Natural killer cell treated with Interleukin-12 subunit alpha and Interleukin-12 subunit beta and Interleukin-15 and Interleukin-18, amount 100 ng/mL, for 72 hours (primary cell): Measurements from ENCODE around the gene ANKRD55. TPM values are rescaled to one million over a fixed set of nuclear protein-coding genes. Genes with fewer than 3 reads are reported as not detected.
"Not testable (repeated sequence)": the region's sequence is repeated elsewhere in the genome, so short reads cannot be mapped to it uniquely, and the experiment has no call there.

Experiments
- ATAC-seq, 2 donors: fragments of 150-1000 bp; cut with Tn5 transposase in 1 of 2; sonication (Bioruptor Pico), chemical (Tn5 transposase) in 1 of 2; 2 replicates each; pipeline ENCODE4 v1.10.0; 2021
- DNase-seq: peaks from one replicate; pipeline ENCODE4 v3.0.0; 2022; ENCODE audit warnings: low spot score
- H3K27ac Mint-ChIP-seq, 2 donors: 1 replicate in 1 of 2; 2 replicates in 1 of 2; pipeline ENCODE4 v1.8.0; 2022; ENCODE audit warnings: mixed read lengths in 2 of 2, mild to moderate bottlenecking in 1 of 2, moderate library complexity in 1 of 2
- H3K27me3 Mint-ChIP-seq, 2 donors: 1 replicate in 1 of 2; 2 replicates in 1 of 2; pipeline ENCODE4 v1.8.0; 2022; ENCODE audit warnings: mixed read lengths in 2 of 2
- H3K36me3 Mint-ChIP-seq: one replicate; pipeline ENCODE4 v1.8.0; 2022; ENCODE audit warnings: mixed read lengths
- H3K4me1 Mint-ChIP-seq, 2 donors: 1 replicate in 1 of 2; 2 replicates in 1 of 2; pipeline ENCODE4 v1.8.0; 2022; ENCODE audit warnings: low read depth in 2 of 2, mixed read lengths in 2 of 2, mild to moderate bottlenecking in 1 of 2
- H3K4me3 Mint-ChIP-seq: one replicate; pipeline ENCODE4 v1.8.0; 2022; ENCODE audit warnings: mixed read lengths
- H3K9me3 Mint-ChIP-seq: 2 replicates; pipeline ENCODE4 v1.8.0; 2022; ENCODE audit warnings: mixed read lengths
- total RNA-seq, 2 donors: library from RNA; stranded (reverse); gene quantifications; one replicate each; pipeline ENCODE4 v1.2.3, GENCODE V29; 2022

The ANKRD55 gene
- under 1 TPM in 1 of 2 donors, not detected in 1; 0.28 TPM for total RNA-seq

- ATAC-seq (no peak), DNase-seq (no peak)
- peaks cover 20 to 27% of the 10 kb centered on the region in 2 donors for H3K27me3 Mint-ChIP-seq
- H3K27ac Mint-ChIP-seq, result no peak within 1 kb of the TSS
- no peaks in the 10 kb centered on the region for H3K4me1 Mint-ChIP-seq
- H3K9me3 Mint-ChIP-seq, result no peaks in the 10 kb centered on the region
- no peak within 1 kb of the TSS for H3K4me3 Mint-ChIP-seq
- H3K36me3 Mint-ChIP-seq, result no peaks in the 10 kb centered on the region
Observed at GRCh38 chr5:56233230-56233629, at the start of gene ANKRD55. ANKRD55 (minus strand) TSS chr5:56233330; CDS start chr5:56232913, 417 bp downstream.

- no peak for ATAC-seq
- no peak overlapping the region for H3K4me3 Mint-ChIP-seq
Observed at GRCh38 chr5:56282216-56282615, 49.1 kb upstream of the ANKRD55 start.

GRCh38 chr5:56281489-56282165, 48.5 kb upstream of the ANKRD55 start:
- no peaks in the 10 kb centered on the region for H3K36me3 Mint-ChIP-seq
- H3K27me3 Mint-ChIP-seq, result no peaks in the 10 kb centered on the region
- H3K4me1 Mint-ChIP-seq, result no peaks in the 10 kb centered on the region
- no peaks in the 10 kb centered on the region for H3K9me3 Mint-ChIP-seq
- DNase-seq (no peak), ATAC-seq (no peak)
- H3K4me3 Mint-ChIP-seq, result no peak overlapping the region
- no peak overlapping the region for H3K27ac Mint-ChIP-seq

More at GRCh38 chr5:56282216-56282615, 49.1 kb upstream of the ANKRD55 start:
- no peak overlapping the region for H3K27ac Mint-ChIP-seq
- H3K9me3 Mint-ChIP-seq, result no peaks in the 10 kb centered on the region
- H3K27me3 Mint-ChIP-seq, result no peaks in the 10 kb centered on the region
- H3K4me1 Mint-ChIP-seq, result no peaks in the 10 kb centered on the region
- DNase-seq, result no peak
- H3K36me3 Mint-ChIP-seq, result no peaks in the 10 kb centered on the region

- H3K27ac Mint-ChIP-seq, result no peak overlapping the region
- H3K4me1 Mint-ChIP-seq, result no peaks in the 10 kb centered on the region
- H3K27me3 Mint-ChIP-seq, result no peaks in the 10 kb centered on the region
- ATAC-seq (no peak), DNase-seq (no peak)
- H3K4me3 Mint-ChIP-seq, result no peak overlapping the region
- no peaks in the 10 kb centered on the region for H3K9me3 Mint-ChIP-seq
- H3K36me3 Mint-ChIP-seq, result no peaks in the 10 kb centered on the region
Observed at GRCh38 chr5:56279979-56280378, 46.8 kb upstream of the ANKRD55 start.

GRCh38 chr5:56279291-56279690, 46.2 kb upstream of the ANKRD55 start:
- Mint-ChIP-seq H3K4me3 (no peak overlapping the region), H3K4me1 (no peaks in the 10 kb centered on the region), H3K27ac (no peak overlapping the region), H3K27me3 (no peaks in the 10 kb centered on the region), H3K36me3 (no peaks in the 10 kb centered on the region), H3K9me3 (no peaks in the 10 kb centered on the region)
- DNase-seq, result no peak
- ATAC-seq, result no peak

- no peak for ATAC-seq
- Mint-ChIP-seq H3K4me3 (no peak overlapping the region), H3K36me3 (no peaks in the 10 kb centered on the region), H3K9me3 (no peaks in the 10 kb centered on the region), H3K27me3 (no peaks in the 10 kb centered on the region), H3K4me1 (no peaks in the 10 kb centered on the region), H3K27ac (no peak overlapping the region)
- no peak for DNase-seq
Observed at GRCh38 chr5:56278335-56278753, 45.2 kb upstream of the ANKRD55 start.

GRCh38 chr5:56277573-56277972, 44.4 kb upstream of the ANKRD55 start:
- H3K27ac Mint-ChIP-seq, result no peak overlapping the region
- no peak overlapping the region for H3K4me3 Mint-ChIP-seq
- no peaks in the 10 kb centered on the region for H3K27me3 Mint-ChIP-seq
- no peaks in the 10 kb centered on the region for H3K9me3 Mint-ChIP-seq
- no peak for ATAC-seq
- DNase-seq, result no peak
- no peaks in the 10 kb centered on the region for H3K4me1 Mint-ChIP-seq
- no peaks in the 10 kb centered on the region for H3K36me3 Mint-ChIP-seq

- H3K27me3 Mint-ChIP-seq, result peaks cover 3 to 7% of the 10 kb centered on the region in 2 donors
- no peak for DNase-seq
- no peaks in the 10 kb centered on the region for H3K9me3 Mint-ChIP-seq
- no peak overlapping the region for H3K27ac Mint-ChIP-seq
- H3K36me3 Mint-ChIP-seq, result no peaks in the 10 kb centered on the region
- ATAC-seq, result no peak
- no peak overlapping the region for H3K4me3 Mint-ChIP-seq
- H3K4me1 Mint-ChIP-seq, result peaks cover 4 to 7% of the 10 kb centered on the region in 2 donors
Observed at GRCh38 chr5:56273376-56273955, 40.3 kb upstream of the ANKRD55 start.

GRCh38 chr5:56272765-56273164, 39.6 kb upstream of the ANKRD55 start:
- Mint-ChIP-seq H3K4me1 (peaks cover 4 to 7% of the 10 kb centered on the region in 2 donors), H3K27me3 (peaks cover 3 to 7% of the 10 kb centered on the region in 2 donors), H3K36me3 (no peaks in the 10 kb centered on the region), H3K4me3 (no peak overlapping the region), H3K9me3 (no peaks in the 10 kb centered on the region), H3K27ac (no peak overlapping the region)
- ATAC-seq, result no peak
- no peak for DNase-seq

- no peaks in the 10 kb centered on the region for H3K36me3 Mint-ChIP-seq
- peak; percentile 87 to 91 for ATAC-seq
- peaks cover 4 to 7% of the 10 kb centered on the region in 2 donors for H3K4me1 Mint-ChIP-seq
- H3K27me3 Mint-ChIP-seq, result peaks cover 8 to 17% of the 10 kb centered on the region in 2 donors
- H3K9me3 Mint-ChIP-seq, result no peaks in the 10 kb centered on the region
- no peak overlapping the region for H3K4me3 Mint-ChIP-seq
- H3K27ac Mint-ChIP-seq, result no peak overlapping the region
- DNase-seq, result peak; percentile 76
Observed at GRCh38 chr5:56270568-56271392, 37.6 kb upstream of the ANKRD55 start.

GRCh38 chr5:56270058-56270457, 36.9 kb upstream of the ANKRD55 start:
- H3K4me1 Mint-ChIP-seq, result peaks cover 4 to 7% of the 10 kb centered on the region in 2 donors
- ATAC-seq, result no peak
- H3K27me3 Mint-ChIP-seq, result peaks cover 8 to 18% of the 10 kb centered on the region in 2 donors
- H3K4me3 Mint-ChIP-seq, result no peak overlapping the region
- H3K27ac Mint-ChIP-seq, result no peak overlapping the region
- no peaks in the 10 kb centered on the region for H3K9me3 Mint-ChIP-seq
- no peak for DNase-seq
- no peaks in the 10 kb centered on the region for H3K36me3 Mint-ChIP-seq

- H3K9me3 Mint-ChIP-seq, result no peaks in the 10 kb centered on the region
Observed at GRCh38 chr5:56269216-56269927, 36.2 kb upstream of the ANKRD55 start.

GRCh38 chr5:56268707-56269106, 35.6 kb upstream of the ANKRD55 start:
- ATAC-seq, H3K4me1 Mint-ChIP-seq: not testable (repeated sequence)

More at GRCh38 chr5:56269216-56269927, 36.2 kb upstream of the ANKRD55 start:
- Mint-ChIP-seq H3K4me3 (peak overlapping the region; percentile 1), H3K27ac (peak overlapping the region in 1 of 2 donors; percentile 77), H3K27me3 (peaks cover 8 to 25% of the 10 kb centered on the region in 2 donors), H3K36me3 (no peaks in the 10 kb centered on the region), H3K4me1 (peaks cover 4 to 7% of the 10 kb centered on the region in 2 donors)
- ATAC-seq (peak; percentile 41 to 61), DNase-seq (no peak)

More at GRCh38 chr5:56268707-56269106, 35.6 kb upstream of the ANKRD55 start:
- DNase-seq, H3K27ac Mint-ChIP-seq, H3K9me3 Mint-ChIP-seq, H3K4me3 Mint-ChIP-seq, H3K36me3 Mint-ChIP-seq: not testable (repeated sequence)
- H3K27me3 Mint-ChIP-seq, result peaks cover 8 to 30% of the 10 kb centered on the region in 2 donors
